ENCODE measurements around the gene SYNC.

SYNC gene

GRCh38 chr1:32718527-32718926 lies 16.0 kb upstream of the SYNC start:
- peaks cover 4% of the 10 kb centered on the region for H3K4me1 ChIP-seq
- no peaks in the 10 kb centered on the region for H3K27me3 ChIP-seq (ENCODE audit: control insufficient read depth, insufficient read depth, low read length)
- H3K36me3 ChIP-seq (ENCODE audit: control insufficient read depth, insufficient read depth, low read length) = no peaks in the 10 kb centered on the region
- H3K9me3 ChIP-seq (ENCODE audit: control insufficient read depth, low read length) = no peaks in the 10 kb centered on the region
- TF ChIP-seq CTCF (IDR thresholded peaks at IDR 0.05) = no peak
- H3K4me2 ChIP-seq (ENCODE audit: low read length) = no peak overlapping the region
- no peak overlapping the region for H3K4me3 ChIP-seq (ENCODE audit: low read depth, low read length)
- no peaks in the 10 kb centered on the region for H3K79me2 ChIP-seq
- H3K9ac ChIP-seq = no peak overlapping the region
- H2AFZ ChIP-seq = no peak overlapping the region
- H3K27ac ChIP-seq = no peak overlapping the region

DNA sequence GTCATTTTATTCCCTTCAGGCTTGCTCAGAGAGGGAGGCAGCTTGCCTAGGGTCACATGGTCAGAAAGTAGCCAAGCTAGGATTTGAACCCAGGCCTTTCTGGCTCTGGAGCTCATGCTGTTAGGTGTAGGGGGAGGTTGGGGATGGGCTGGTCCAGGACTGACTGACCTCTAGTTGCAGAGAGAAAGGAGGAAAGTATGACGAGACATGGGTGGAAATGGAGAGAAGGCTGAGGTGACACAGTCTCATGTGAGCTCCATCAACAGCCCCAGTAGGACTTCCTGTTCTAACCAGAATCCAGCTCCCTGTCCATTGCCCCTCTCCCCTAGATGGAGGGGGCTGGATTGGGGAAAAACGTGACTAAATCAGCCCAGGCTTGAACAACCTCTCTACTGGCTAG lies 15.5 kb upstream of the SYNC start:
- Histone ChIP-seq H2AFZ (no peak overlapping the region), H3K79me2 (no peaks in the 10 kb centered on the region), H3K4me1 (peaks cover 4% of the 10 kb centered on the region), H3K27me3 (ENCODE audit: control insufficient read depth, insufficient read depth, low read length) (no peaks in the 10 kb centered on the region), H3K4me3 (ENCODE audit: low read depth, low read length) (no peak overlapping the region), H3K27ac (no peak overlapping the region), H3K36me3 (ENCODE audit: control insufficient read depth, insufficient read depth, low read length) (no peaks in the 10 kb centered on the region), H3K9ac (no peak overlapping the region), H3K9me3 (ENCODE audit: control insufficient read depth, low read length) (no peaks in the 10 kb centered on the region), H3K4me2 (ENCODE audit: low read length) (no peak overlapping the region)
- TF ChIP-seq CTCF (IDR thresholded peaks at IDR 0.05) = no peak

DNA sequence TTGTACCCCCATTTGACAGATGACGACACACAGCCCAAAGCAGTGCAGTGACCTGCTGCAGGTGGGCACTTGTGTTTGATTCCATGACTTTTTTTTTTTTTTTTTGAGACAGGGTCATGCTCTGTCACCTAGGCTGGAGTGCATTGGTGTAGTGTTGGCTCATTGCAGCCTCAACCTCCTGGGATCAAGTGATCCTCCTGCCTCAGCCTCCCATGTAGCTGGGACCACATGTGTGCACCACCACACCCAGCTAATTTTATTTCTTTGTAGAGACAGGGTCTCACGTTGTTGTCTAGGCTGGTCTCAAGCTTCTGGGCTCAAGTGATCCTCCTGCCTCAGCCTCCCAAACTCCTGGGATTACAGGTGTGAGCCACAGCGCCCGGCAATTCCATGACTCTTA lies 14.9 kb upstream of the SYNC start:
- no peak overlapping the region for H3K4me3 ChIP-seq (ENCODE audit: low read depth, low read length)
- TF ChIP-seq CTCF (IDR thresholded peaks at IDR 0.05) = no peak
- H3K9ac ChIP-seq = no peak overlapping the region
- H3K27me3 ChIP-seq (ENCODE audit: control insufficient read depth, insufficient read depth, low read length) = no peaks in the 10 kb centered on the region
- H2AFZ ChIP-seq = no peak overlapping the region
- H3K4me1 ChIP-seq = peaks cover 4% of the 10 kb centered on the region
- H3K4me2 ChIP-seq (ENCODE audit: low read length) = no peak overlapping the region
- no peak overlapping the region for H3K27ac ChIP-seq
- no peaks in the 10 kb centered on the region for H3K9me3 ChIP-seq (ENCODE audit: control insufficient read depth, low read length)
- H3K79me2 ChIP-seq = no peaks in the 10 kb centered on the region
- no peaks in the 10 kb centered on the region for H3K36me3 ChIP-seq (ENCODE audit: control insufficient read depth, insufficient read depth, low read length)

GRCh38 chr1:32716312-32717148 lies 14.0 kb upstream of the SYNC start:
- peak overlapping the region; percentile 67 for H2AFZ ChIP-seq
- peaks cover 4% of the 10 kb centered on the region for H3K4me1 ChIP-seq
- no peak for TF ChIP-seq CTCF (IDR thresholded peaks at IDR 0.05)
- peak overlapping the region; percentile 56 for H3K4me2 ChIP-seq (ENCODE audit: low read length)
- H3K36me3 ChIP-seq (ENCODE audit: control insufficient read depth, insufficient read depth, low read length) = no peaks in the 10 kb centered on the region
- H3K4me3 ChIP-seq (ENCODE audit: low read depth, low read length) = peak overlapping the region; percentile 38
- no peaks in the 10 kb centered on the region for H3K9me3 ChIP-seq (ENCODE audit: control insufficient read depth, low read length)
- no peaks in the 10 kb centered on the region for H3K79me2 ChIP-seq
- no peaks in the 10 kb centered on the region for H3K27me3 ChIP-seq (ENCODE audit: control insufficient read depth, insufficient read depth, low read length)
- peak overlapping the region; percentile 67 for H3K27ac ChIP-seq
- H3K9ac ChIP-seq = no peak overlapping the region

GRCh38 chr1:32715901-32716311 lies 13.3 kb upstream of the SYNC start:
- no peaks in the 10 kb centered on the region for H3K36me3 ChIP-seq (ENCODE audit: control insufficient read depth, insufficient read depth, low read length)
- TF ChIP-seq CTCF (IDR thresholded peaks at IDR 0.05) = no peak
- no peak overlapping the region for H2AFZ ChIP-seq
- no peak overlapping the region for H3K4me3 ChIP-seq (ENCODE audit: low read depth, low read length)
- no peaks in the 10 kb centered on the region for H3K27me3 ChIP-seq (ENCODE audit: control insufficient read depth, insufficient read depth, low read length)
- no peaks in the 10 kb centered on the region for H3K79me2 ChIP-seq
- no peaks in the 10 kb centered on the region for H3K9me3 ChIP-seq (ENCODE audit: control insufficient read depth, low read length)
- H3K9ac ChIP-seq = no peak overlapping the region
- H3K4me1 ChIP-seq = peaks cover 4% of the 10 kb centered on the region
- no peak overlapping the region for H3K4me2 ChIP-seq (ENCODE audit: low read length)
- H3K27ac ChIP-seq = peak overlapping the region; percentile 67

Measured in parathyroid adenoma (tissue), 2 donors.